GM12875 (cell line): Measurements from ENCODE around the gene RELN.

Experiments used
- H3K4me3 ChIP-seq: one replicate; pipeline ENCODE4 v1.5.1; 2011; ENCODE audit warnings: low read depth, low read length, control low read depth
- TF ChIP-seq, protein P1 (sequence below): IDR thresholded peaks from 2 replicates; pipeline ENCODE4 v1.5.1; 2011; ENCODE audit warnings: low read depth, mild to moderate bottlenecking, control low read depth, inconsistent platforms, low read length, moderate library complexity, borderline replicate concordance; ENCODE audit not compliant: insufficient read depth

Gene RELN

DNA sequence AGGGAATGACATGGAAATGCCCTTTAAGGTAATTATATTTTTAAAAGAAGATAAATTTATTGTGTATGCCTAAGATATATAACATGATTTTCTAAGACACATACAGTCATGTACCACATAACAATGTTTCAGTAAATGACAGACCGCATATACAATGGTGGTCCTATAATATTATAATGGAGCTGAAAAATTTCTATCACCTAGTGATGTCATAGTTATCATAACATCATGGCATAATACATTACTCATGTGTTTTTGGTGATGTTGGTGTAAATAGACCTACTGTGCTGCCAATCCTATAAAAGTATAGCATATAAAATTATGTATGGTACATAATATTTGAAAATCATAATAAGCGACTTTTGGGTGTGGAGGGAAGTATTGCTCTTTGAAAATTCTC, 306.1 kb downstream of the RELN start:
- no peak overlapping the region for H3K4me3 ChIP-seq
- TF ChIP-seq, protein P1, sequence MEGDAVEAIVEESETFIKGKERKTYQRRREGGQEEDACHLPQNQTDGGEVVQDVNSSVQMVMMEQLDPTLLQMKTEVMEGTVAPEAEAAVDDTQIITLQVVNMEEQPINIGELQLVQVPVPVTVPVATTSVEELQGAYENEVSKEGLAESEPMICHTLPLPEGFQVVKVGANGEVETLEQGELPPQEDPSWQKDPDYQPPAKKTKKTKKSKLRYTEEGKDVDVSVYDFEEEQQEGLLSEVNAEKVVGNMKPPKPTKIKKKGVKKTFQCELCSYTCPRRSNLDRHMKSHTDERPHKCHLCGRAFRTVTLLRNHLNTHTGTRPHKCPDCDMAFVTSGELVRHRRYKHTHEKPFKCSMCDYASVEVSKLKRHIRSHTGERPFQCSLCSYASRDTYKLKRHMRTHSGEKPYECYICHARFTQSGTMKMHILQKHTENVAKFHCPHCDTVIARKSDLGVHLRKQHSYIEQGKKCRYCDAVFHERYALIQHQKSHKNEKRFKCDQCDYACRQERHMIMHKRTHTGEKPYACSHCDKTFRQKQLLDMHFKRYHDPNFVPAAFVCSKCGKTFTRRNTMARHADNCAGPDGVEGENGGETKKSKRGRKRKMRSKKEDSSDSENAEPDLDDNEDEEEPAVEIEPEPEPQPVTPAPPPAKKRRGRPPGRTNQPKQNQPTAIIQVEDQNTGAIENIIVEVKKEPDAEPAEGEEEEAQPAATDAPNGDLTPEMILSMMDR, result no peak

DNA sequence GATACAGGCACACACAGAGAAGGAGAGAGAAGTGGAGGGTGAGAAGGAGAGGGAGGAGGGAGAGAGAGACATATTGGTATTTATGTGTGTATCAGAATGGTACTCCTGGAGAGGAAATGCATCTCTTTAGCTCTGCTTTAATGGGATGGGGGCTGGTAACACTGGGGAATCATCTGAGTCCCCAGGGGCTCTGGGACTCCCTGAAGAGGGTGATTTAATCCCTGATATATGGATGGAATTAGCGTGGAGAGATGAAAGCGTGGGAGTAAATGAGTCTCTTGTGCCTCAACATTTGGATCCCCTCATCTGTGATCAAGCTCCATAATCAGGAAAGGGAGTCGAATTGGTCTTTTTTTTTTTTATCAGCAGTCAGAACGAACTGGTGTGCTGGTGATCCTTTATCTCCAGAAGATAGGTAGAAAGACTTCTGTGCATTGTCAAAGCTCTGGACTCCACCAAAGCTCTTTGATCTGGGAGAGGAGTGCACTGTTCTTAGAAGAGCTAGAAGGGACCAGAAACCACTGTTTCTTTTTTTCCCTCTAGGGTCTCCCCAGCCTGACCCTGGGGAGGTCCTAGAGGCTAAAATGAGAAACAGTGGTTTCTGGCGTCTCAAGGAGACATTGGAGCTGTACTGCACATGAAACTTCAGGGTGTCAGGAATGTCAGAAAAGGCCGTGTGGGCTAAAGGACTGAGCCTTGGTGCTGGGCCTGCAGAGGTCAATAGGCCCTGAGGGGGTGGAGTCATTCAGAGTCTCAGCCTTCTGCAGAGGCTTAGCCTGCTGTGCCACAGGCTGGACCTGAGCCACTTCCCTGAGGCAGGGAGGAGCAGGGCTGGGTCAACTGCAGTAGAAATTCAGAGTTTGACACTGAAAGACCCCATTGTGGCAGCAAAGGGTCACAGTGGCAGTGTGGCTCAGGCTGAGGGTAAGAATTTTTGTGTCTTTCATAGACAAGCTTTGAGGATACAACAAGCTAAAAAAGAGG, 309.0 kb downstream of the RELN start:
- no peak overlapping the region for H3K4me3 ChIP-seq
- TF ChIP-seq, protein P1, result no peak

DNA sequence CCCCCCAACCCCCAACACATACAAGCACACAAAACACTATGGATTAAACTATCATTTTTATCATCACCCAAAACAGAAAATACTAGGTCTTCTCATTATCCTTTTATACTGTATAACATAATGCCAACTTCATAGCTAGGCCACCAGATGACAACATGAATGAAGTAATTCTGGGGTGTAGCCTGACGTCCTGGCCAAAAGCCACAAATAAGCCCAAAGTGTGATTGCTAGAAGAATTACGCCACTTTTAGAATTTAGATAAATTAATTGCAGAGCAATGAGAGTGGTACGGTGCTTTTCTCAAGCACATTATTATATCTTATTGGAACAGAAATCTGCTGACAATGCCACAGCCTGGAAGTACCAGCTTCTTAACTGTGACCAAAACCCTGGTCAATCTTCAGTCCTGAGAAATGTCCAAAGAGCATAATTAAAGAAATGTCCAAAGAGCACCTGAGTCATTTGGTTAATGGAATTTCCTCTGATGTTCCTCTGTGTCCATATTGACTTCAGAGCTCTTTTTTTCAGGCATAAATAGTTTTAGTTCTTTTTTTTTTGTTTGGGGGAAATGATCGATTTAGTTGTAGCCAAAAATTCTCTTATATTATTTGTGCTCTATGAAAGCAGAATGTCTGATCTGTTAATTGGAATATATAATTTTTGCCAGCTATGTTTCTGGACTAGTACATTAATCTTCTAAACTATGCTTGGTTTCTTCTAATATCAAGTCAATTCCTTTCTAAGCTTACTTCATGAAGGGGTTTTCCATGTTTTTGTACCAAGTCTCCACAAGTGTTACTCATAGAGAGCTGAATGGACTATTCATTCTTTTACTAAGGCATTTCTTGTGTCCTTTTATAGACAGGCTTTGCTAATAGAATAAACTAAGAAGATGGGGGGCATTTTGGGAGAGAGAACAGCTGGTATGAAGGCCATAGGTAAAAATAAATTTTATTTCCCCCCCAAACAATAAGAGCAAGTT, 310.0 kb downstream of the RELN start:
- TF ChIP-seq, protein P1, result no peak
- H3K4me3 ChIP-seq, result no peak overlapping the region

DNA sequence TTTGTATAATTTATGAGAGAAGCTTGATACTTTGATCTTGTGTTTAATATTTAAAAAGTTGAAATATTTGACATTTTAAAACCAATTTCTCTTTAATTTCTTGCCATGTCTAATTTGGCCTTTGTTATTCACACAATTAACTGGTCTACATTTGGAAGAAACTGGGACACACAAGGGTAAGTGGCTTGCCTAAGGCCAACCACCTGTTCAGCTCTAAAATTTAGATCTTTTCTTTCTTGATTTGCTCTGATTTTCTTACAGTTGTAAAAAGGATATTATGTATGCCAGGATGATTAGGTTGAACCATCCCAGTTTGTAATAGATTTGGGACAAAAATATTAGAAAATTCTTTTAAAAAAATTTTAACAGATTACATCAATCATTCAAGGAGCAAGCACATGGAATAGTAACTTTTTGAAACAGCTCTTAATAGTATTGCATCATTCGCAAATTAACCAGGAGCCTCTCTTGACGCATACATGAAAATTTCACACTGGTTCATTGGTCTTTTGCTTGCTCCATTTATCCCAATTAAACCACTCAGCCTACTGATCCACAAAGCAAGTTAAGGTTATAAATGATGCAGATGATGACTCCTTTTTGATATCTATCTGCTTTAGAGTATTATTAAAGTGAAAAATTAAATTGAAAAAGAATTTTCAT, 321.0 kb downstream of the RELN start:
- H3K4me3 ChIP-seq, result no peak overlapping the region
- TF ChIP-seq, protein P1, result no peak

DNA sequence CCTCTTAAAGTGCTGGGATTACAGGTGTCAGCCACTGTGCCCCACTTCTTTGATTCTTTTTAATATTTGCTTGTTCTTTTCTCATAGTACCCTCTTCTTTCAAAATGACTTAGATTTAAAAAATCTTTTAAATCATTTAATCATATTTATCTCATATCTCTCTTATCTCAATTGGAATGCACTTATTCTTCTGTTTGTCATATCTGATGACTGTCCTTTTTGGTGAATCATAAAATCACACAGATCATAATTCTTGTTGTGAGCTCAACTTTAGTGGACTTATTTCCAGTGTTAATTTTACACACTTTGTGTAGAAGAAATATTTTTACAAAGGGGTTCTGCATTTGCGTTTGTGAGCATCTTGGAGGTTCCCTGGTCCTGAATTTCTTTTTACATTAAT, 323.1 kb downstream of the RELN start:
- TF ChIP-seq, protein P1, result no peak
- no peak overlapping the region for H3K4me3 ChIP-seq

DNA sequence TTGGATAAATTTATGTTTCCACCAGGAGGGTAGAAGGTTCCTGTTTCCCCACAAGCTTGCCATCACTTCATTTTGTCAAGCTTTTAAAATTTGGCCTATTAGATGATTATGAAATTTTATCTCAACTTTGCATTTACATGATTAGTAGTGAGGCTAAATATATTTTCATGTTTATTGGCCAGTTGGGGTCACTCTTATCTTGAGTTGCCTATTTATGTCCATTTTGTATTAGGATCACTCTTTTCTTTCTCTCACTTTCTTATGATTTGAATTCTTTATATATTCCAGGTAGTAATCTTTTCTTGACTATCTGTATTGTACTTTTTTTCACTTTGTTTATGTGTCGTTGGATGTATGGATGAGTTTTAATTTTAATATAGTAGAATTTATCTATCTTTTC, 324.9 kb downstream of the RELN start:
- TF ChIP-seq, protein P1, result no peak
- H3K4me3 ChIP-seq, result no peak overlapping the region
